Measurements from ENCODE around the gene UBE2U.
"Not testable (repeated sequence)": the region's sequence is repeated elsewhere in the genome, so short reads cannot be mapped to it uniquely, and the experiment has no call there.

Gene UBE2U

GRCh38 chr1:64194168-64195080 lies 9.0 kb upstream of the UBE2U start:
- DNase-seq, result no peak

- DNase-seq, result no peak
Measured at GRCh38 chr1:64195081-64195395, 8.4 kb upstream of the UBE2U start.

DNA sequence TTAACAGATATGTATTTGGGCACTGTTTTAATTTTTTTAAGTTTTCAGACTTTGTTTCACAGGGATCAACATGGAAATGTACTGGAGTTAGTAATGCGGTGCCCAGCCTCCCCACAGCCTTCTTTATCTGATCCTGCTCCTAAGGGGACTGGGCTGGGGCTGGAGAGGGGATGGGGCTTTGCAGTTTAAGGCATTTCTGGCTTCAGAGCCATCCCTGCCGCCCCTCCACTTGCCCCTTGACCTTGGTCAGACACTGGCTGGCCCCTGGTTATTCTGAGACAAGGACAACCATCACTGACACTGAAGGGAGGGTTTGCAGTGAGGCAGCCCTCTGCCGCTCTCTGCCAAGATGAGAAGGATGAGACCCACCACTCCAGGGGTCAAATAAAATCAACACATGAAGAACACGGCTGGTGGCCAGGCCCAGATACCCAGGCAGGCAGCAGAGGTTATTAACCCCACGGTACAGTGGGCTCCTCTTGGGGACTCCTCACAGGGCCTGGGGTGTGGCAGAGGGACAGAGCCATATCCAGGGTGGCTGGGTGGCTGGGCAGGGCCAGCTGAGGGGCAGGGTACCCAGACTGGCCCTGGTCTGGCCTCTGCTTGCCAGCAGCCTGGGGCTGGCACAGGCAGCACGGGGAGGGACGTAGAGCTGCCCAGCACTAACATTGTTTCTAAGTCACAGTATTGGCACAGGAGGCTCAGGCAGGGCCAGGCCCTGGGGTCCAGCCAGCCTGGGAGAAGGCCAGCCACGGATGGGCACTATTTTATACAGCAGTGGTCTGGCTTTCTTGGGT lies 7.2 kb upstream of the UBE2U start:
- no peak for DNase-seq

DNA sequence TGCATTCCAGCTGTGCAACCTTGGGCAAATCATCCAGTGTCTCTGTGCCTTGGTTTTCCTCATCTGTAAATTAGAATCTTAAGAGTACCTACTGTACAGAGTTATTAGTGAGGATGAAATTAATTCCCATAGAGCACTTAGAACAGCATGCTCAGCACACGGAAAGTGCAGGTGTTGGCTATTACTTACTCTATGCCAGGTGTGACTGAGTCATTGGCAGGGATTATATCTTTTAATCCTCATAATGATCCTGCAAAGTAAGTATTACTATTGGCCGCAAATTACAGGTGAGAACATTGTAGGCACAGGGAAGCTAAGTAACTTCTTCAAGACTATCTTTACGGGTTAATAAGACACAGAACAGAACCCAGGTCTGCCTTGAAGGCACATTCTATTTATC lies 6.3 kb upstream of the UBE2U start:
- no peak for DNase-seq

GRCh38 chr1:64199154-64199553 lies 4.3 kb upstream of the UBE2U start:
- DNase-seq, result no peak

- no peak for DNase-seq
Measured at GRCh38 chr1:64200064-64200463, 3.4 kb upstream of the UBE2U start.

- DNase-seq, result no peak
Measured at GRCh38 chr1:64209221-64209620, 5.8 kb downstream of the UBE2U start.

- DNase-seq, result no peak
Measured at GRCh38 chr1:64212031-64212430, 8.6 kb downstream of the UBE2U start.

- no peak for DNase-seq
Measured at GRCh38 chr1:64215576-64215975, 12.2 kb downstream of the UBE2U start.

GRCh38 chr1:64220241-64220640 lies 16.8 kb downstream of the UBE2U start:
- DNase-seq, result no peak

DNA sequence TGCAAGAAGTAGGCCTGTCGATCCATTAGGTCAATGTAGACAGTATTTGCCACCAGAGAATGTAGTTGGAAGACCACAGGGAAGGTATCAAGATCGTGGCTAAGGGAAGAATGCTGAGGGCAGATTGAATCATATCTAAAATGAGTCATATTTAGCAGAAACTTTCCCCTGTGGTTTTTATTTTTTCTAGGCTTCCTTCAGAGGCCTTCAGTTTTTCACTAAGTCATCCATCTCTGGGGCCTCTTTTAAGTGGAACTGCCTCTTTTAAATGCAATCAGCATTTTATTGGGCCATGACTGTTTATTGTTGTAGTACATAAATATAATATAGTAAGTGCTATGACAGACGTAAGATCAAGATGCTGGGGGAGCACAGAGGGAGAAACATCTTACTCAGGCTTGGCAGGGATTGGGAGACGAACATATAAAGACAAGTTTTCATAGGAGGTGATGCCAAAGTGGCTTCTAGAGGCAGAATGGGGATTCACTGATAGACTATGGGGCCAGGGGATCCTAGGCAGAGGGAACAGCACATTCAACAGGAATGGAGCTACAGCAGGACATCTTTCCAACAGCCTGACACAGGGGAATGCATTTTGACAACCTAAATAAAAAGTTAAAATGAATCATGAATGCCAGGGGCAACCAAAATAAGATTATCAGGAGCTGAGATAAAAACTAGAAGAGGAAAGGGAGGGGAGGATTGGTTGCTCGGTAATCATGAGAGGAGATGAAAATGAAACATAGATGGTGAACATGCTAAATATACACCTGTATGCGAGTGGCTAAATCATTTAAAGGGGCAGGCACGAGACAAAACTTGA lies 20.1 kb downstream of the UBE2U start:
- DNase-seq, result no peak

DNA sequence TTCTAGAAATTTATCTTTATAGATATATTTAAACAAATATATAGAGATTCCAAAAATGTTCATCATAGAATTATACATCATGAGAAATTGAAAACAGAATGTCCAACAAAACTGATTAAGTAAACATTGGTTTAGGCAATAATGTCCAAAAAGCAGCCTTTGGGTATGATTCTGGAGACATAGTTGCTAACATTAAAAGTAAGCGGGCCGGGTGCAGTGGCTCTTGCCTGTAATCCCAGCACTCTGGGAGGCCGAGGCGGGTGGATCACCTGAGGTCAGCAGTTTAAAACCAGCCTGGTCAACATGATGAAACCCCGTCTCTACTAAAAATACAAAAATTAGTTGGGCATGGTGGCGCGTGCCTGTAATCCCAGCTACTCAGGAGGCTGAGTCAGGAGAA lies 20.8 kb downstream of the UBE2U start:
- DNase-seq, result not testable (repeated sequence)

- no peak for DNase-seq
Measured at GRCh38 chr1:64228167-64228957, 24.9 kb downstream of the UBE2U start.

DNA sequence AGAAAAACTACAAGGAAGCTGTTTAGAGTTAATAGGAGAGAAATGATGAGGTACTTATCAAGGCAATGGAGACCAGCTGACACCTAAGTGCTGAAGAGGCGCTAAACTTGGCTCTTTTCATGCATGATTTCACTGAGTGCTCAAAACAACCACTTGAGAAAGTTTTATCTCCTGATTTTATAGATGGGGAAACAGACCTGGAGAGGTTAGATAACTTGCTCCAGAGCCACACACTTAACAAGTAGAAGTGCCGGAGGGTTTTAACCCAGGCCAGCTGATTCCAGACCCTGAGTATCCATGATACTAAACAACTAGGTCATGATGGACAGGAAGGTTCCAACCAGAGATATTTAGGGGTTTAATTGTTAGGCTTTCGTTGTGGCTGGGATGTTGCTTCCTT lies 25.9 kb downstream of the UBE2U start:
- DNase-seq, result no peak

DNA sequence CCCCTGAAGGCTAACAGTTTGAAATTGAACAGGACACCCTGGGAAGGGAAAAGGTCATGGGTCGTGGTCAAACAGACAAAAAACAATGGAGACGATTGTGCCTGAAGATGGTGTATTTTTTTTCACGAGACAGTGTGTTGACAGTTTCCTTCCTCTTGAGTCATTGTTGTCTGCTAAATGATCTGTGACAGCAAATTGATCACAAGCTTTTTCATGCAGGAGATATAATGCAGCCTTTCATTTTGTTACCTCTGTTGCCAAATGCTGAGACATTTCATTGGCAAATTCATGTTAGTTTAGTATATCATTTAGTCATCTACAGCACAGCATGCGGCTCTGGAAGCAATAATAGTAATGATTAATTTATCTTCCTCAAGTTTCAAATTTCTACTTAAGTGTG lies 27.7 kb downstream of the UBE2U start:
- DNase-seq, result peak; percentile 24

GRCh38 chr1:64231654-64232053 lies 28.2 kb downstream of the UBE2U start:
- no peak for DNase-seq

- no peak for DNase-seq
Measured at GRCh38 chr1:64234714-64235113, 31.3 kb downstream of the UBE2U start.

- no peak for DNase-seq
Measured at GRCh38 chr1:64235181-64235580, 31.8 kb downstream of the UBE2U start.

DNA sequence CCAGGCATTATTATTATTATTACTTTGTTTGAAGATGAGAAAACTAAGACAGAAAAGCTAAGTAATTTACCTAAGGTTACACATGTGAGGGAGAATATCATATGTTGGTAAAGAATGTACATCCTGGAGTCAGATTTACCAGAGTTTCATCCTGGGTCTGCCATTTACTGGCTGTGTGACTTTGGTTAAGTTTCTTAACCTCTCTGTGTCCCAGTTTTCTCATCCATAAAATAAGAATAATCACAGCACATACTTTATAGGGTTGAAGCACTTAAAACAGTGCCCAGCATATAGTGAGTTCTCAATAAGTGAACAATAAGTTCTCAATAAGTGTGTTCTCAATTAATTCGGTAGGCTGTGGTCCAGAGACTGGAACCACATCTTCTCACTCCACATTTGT lies 32.5 kb downstream of the UBE2U start:
- DNase-seq, result no peak

GRCh38 chr1:64236541-64236954 lies 33.1 kb downstream of the UBE2U start:
- no peak for DNase-seq

- not testable (repeated sequence) for DNase-seq
Measured at GRCh38 chr1:64239519-64239918, 36.1 kb downstream of the UBE2U start.

DNA sequence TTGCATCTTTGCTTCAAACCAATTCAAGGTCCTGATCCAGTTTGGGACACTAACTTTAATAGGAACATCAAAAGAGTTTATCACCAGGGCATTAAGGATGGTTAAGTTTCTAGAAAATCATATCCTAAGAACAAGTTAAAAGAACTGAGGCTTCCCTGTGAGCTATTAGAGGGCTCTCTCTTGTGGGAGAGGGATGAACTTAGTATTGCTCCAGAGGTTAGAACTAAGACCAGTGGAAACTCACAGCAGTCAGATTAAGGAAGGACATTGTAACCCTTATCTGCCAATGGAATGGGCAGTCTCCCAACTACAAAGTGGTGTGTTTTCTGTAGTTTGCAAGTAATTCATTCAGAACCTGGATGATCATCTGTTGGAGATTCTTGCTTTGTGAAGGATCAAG lies 36.8 kb downstream of the UBE2U start:
- no peak for DNase-seq

DNA sequence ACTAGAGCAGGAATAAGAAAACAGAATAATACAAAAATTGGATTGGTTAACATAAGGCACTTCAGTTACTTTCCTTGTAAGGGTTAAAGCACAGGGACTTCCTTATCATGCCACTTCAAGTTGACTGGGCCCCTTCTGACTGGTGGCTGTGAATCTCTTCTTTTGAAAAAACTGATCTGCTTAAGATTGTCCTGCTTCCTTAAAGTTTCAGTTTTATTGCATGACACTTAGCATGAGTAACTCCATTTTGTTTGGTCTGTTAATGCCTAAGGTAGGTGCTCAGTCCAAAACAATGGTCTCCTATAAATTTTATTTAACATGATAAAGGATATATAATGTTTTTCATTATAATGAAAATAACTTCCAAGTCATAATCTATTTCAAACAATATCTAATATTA lies 37.6 kb downstream of the UBE2U start:
- no peak for DNase-seq

Measured in NCI-H146 (cell line).